ENCODE data around the gene KIZ. TPM values are rescaled to one million over a fixed set of nuclear protein-coding genes. Genes with fewer than 3 reads are reported as not detected.

The KIZ gene
- total RNA-seq, 1 donor from 2014 or later: 9.3 TPM

- no peaks in the 10 kb centered on the region for H3K9me3 Mint-ChIP-seq
- no peak for DNase-seq (ENCODE audit: low spot score)
- peaks cover 9% of the 10 kb centered on the region for H3K4me1 Mint-ChIP-seq (ENCODE audit: low read depth)
- H3K4me3 Mint-ChIP-seq: no peak overlapping the region
- H3K27me3 Mint-ChIP-seq (ENCODE audit: insufficient read depth): peaks cover 8% of the 10 kb centered on the region
- intact Hi-C loops (cut with micrococcal nuclease): no loop called here
- H3K36me3 Mint-ChIP-seq (ENCODE audit: low read depth): no peaks in the 10 kb centered on the region
- no peak overlapping the region for H3K27ac Mint-ChIP-seq
Measured at GRCh38 chr20:21278829-21279228, 152.9 kb downstream of the KIZ start.

DNA sequence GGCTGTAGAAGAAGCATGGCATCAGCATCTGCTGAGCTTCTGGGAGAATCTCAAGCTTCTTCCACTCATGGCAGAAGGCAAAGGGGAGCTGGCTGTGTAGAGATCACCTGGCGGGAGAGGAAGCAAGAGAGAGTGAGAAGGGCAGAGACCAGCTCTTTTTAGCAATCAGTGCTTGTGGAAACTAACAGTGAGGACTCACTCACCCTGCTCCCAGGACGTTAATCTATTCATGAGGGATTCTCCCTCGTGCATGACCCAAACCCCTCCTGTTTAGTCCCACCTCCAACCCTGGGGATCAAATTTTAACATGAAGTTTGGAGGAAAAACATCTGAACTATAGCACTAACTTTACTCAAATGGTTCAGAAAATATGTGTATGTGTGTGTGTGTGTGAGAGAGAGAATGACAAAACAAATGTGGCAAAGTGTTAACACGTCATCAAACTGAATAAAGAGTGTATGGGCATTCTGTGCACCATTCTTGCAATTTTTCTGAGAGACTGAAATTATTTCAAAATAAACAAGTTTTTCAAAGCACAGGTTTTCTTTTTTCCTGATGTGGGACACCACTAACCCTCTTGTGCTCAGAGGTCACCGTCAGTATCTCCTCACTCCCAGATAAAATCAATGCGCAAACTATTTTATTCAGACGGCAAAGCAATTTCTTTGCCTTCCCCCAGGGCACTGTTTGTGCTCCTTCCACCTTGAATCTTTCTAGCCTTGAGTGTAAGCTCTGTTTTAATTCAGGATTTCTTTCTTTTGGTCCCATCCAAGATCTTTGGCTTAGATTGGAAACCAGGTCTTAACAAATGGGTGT, 154.0 kb downstream of the KIZ start:
- Mint-ChIP-seq H3K36me3 (ENCODE audit: low read depth) (no peaks in the 10 kb centered on the region), H3K4me3 (no peak overlapping the region), H3K4me1 (ENCODE audit: low read depth) (peaks cover 9% of the 10 kb centered on the region), H3K9me3 (no peaks in the 10 kb centered on the region), H3K27me3 (ENCODE audit: insufficient read depth) (peaks cover 8% of the 10 kb centered on the region), H3K27ac (no peak overlapping the region)
- DNase-seq (ENCODE audit: low spot score): no peak
- intact Hi-C loops (cut with micrococcal nuclease): no loop called here

- Mint-ChIP-seq H3K4me1 (ENCODE audit: low read depth) (peaks cover 9% of the 10 kb centered on the region), H3K9me3 (no peaks in the 10 kb centered on the region), H3K27ac (no peak overlapping the region), H3K36me3 (ENCODE audit: low read depth) (no peaks in the 10 kb centered on the region), H3K27me3 (ENCODE audit: insufficient read depth) (peaks cover 8% of the 10 kb centered on the region), H3K4me3 (no peak overlapping the region)
- intact Hi-C loops (cut with micrococcal nuclease): no loop called here
- DNase-seq (ENCODE audit: low spot score): no peak
Measured at GRCh38 chr20:21280522-21281016, 154.7 kb downstream of the KIZ start.

GRCh38 chr20:21286775-21287174, 160.9 kb downstream of the KIZ start:
- Mint-ChIP-seq H3K27ac (no peak overlapping the region), H3K27me3 (ENCODE audit: insufficient read depth) (peaks cover 4% of the 10 kb centered on the region), H3K9me3 (no peaks in the 10 kb centered on the region), H3K4me3 (no peak overlapping the region), H3K4me1 (ENCODE audit: low read depth) (no peaks in the 10 kb centered on the region), H3K36me3 (ENCODE audit: low read depth) (no peaks in the 10 kb centered on the region)
- no peak for DNase-seq (ENCODE audit: low spot score)
- intact Hi-C loops (cut with micrococcal nuclease): no loop called here

- intact Hi-C loops (cut with micrococcal nuclease): no loop called here
- H3K9me3 Mint-ChIP-seq: no peaks in the 10 kb centered on the region
- no peak for DNase-seq (ENCODE audit: low spot score)
Measured at GRCh38 chr20:21288587-21289370, 162.9 kb downstream of the KIZ start.

GRCh38 chr20:21289651-21290050, 163.8 kb downstream of the KIZ start:
- Mint-ChIP-seq H3K4me1 (ENCODE audit: low read depth) (no peaks in the 10 kb centered on the region), H3K4me3 (no peak overlapping the region), H3K27me3 (ENCODE audit: insufficient read depth) (peaks cover 10% of the 10 kb centered on the region), H3K9me3 (no peaks in the 10 kb centered on the region), H3K36me3 (ENCODE audit: low read depth) (no peaks in the 10 kb centered on the region), H3K27ac (no peak overlapping the region)
- intact Hi-C loops (cut with micrococcal nuclease): no loop called here
- DNase-seq (ENCODE audit: low spot score): no peak

More at GRCh38 chr20:21288587-21289370, 162.9 kb downstream of the KIZ start:
- H3K36me3 Mint-ChIP-seq (ENCODE audit: low read depth): no peaks in the 10 kb centered on the region
- H3K4me3 Mint-ChIP-seq: no peak overlapping the region
- peaks cover 9% of the 10 kb centered on the region for H3K27me3 Mint-ChIP-seq (ENCODE audit: insufficient read depth)
- H3K4me1 Mint-ChIP-seq (ENCODE audit: low read depth): no peaks in the 10 kb centered on the region
- H3K27ac Mint-ChIP-seq: no peak overlapping the region

GRCh38 chr20:21291026-21291425, 165.1 kb downstream of the KIZ start:
- Mint-ChIP-seq H3K27ac (no peak overlapping the region), H3K4me3 (no peak overlapping the region), H3K4me1 (ENCODE audit: low read depth) (no peaks in the 10 kb centered on the region), H3K27me3 (ENCODE audit: insufficient read depth) (peaks cover 10% of the 10 kb centered on the region), H3K36me3 (ENCODE audit: low read depth) (no peaks in the 10 kb centered on the region), H3K9me3 (no peaks in the 10 kb centered on the region)
- DNase-seq (ENCODE audit: low spot score): no peak
- intact Hi-C loops (cut with micrococcal nuclease): no loop called here

DNA sequence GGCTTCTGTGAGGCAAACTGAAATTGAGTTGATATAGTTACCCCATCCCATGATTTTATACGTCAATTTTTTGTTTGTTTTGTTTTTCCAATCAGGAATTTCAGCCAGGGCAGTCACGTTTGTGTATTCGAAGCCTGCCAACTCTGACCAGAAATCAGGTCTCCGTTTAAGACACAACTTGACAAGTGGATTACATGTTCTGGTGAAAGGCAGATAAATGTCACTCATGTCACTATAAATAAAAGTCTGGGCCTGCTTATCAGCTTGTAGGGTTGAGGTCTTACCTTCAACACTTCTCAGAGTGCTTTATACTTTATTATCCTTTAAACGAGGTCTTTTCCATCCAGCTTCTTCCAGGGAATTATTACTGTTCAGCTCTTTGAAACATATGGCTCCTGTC, 168.9 kb downstream of the KIZ start:
- no peak for DNase-seq (ENCODE audit: low spot score)
- H3K36me3 Mint-ChIP-seq (ENCODE audit: low read depth): no peaks in the 10 kb centered on the region
- no peaks in the 10 kb centered on the region for H3K9me3 Mint-ChIP-seq
- intact Hi-C loops (cut with micrococcal nuclease): no loop called here
- H3K27me3 Mint-ChIP-seq (ENCODE audit: insufficient read depth): peaks cover 6% of the 10 kb centered on the region
- no peak overlapping the region for H3K4me3 Mint-ChIP-seq
- peaks cover 13% of the 10 kb centered on the region for H3K4me1 Mint-ChIP-seq (ENCODE audit: low read depth)
- no peak overlapping the region for H3K27ac Mint-ChIP-seq

Other genes with a start within 250 kb of the KIZ start
- gene LINC00237, start 19.7 kb upstream of the KIZ start, total RNA-seq: not detected in 2 replicates
- 92.1 and 94.0 TPM in 2 replicates for gene XRN2, start 177.2 kb downstream of the KIZ start, total RNA-seq

Data from activated T-helper 1 cell treated with anti-CD3 and anti-CD28 coated beads, Interleukin-12 subunit alpha, Interleukin-12 subunit beta, Interleukin-2, Interleukin-4 antibody, amounts not matched to agents 30 ng/mL and 10 ng/mL and 1 ng/mL, durations not matched to agents 14 hours and 24 hours and 36 hours (primary cell).